ENCODE measurements around the gene HHIPL1. TPM values are rescaled to one million over a fixed set of nuclear protein-coding genes. Genes with fewer than 3 reads are reported as not detected.

HHIPL1 gene
- total RNA-seq, 1 experiment from 2014 or later: 0.06 TPM

DNA sequence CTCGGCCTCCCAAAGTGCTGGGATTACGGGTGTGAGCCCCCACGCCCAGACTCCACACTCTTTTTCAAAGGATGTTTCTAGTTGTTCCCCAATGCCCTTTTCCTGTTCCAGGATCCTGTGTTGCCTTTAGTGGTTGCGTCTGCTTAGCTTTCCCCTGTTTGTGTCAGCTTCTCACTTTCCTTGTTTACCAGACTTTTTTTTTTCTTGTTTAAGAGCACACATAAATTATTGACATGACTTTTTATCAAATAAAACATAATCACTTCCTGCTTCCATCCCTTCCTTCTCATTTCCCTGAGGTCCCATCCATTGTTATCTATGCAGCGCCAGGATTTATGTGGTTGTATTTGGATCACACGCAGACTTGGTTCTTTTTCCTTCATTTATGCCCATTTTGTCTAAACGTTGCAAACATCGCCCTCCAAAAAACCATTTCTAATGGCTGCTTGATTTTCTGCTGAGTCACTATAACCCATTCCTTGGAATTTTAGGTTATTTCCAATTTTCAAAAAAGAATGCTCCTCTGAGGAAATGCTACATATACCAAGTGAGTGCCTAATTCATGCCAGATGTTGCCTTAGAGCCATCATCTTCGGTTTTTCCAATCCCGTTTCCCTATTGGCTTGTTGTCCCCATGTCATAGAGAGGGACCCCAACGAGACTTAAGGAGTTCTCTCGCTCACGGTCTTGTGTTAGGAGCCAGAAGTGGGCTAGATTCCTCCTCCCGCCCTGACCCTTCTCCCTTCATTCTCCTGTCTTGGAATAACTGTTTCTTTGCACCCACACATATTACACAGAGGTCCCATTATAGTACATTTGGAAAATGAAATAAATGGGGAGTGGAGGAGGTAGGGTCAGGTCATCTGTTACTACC, 25.7 kb downstream of the HHIPL1 start:
- POLR2A ChIA-PET (ENCODE audit: low non-redundant PET): no interaction called here
- no TSS peak for BruUV-seq (replicated peaks)
- DNase-seq (ENCODE audit: low spot score): peak; percentile 64

DNA sequence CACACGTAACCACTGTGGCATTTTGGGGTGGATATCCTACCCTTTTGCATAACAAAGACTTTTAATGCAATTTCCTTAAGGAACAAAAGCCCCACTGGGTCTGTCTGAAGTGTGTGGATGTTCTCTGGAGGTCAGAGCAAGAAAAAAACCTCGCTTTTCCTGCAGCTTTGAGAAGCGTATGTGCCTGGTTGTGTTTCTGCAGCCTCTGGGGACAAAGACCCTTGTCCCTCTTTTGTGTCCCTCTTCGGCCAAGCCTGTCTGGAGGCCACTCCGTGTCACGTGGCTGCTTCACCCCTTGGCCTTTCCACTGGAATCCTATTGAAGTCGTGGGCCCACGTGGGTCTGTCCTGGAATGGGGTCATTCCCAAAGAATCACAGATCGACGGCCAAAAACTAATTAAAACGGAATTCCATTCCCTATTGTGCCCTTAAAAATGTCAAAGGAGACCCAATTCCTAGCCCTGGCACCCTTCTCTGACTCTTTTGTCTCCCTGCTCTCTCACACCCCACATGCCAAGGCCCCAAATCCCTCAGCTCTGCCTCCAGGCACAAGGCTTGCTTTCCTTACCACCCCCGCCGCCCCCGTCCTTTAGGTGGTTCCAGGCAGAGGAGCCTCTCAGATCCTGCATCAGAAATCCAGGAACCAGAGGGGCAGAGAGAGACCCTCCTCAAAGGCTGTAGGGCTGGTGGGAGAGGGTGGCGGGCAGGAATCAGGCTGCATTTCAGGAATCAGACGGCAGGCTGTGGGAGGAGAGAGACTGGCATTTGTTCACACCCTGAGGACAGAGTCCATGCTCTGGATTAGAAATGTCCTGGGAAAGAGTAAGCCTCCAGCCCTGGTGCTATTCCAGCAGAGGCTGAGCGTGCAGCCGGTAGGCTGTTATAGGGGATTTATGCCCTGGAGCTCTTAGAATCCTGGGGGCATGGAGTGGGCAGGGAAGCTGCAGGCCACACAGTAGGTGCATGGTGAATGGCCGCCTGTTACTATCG, 26.6 kb downstream of the HHIPL1 start:
- BruUV-seq (replicated peaks): no TSS peak
- CTCF ChIA-PET: no interaction called here
- Histone ChIP-seq H3K4me1 (ENCODE audit: insufficient read depth, low read length, poor library complexity, severe bottlenecking) (peaks cover 16% of the 10 kb centered on the region), H3K27ac (ENCODE audit: low read depth, low read length, poor library complexity, severe bottlenecking) (peak overlapping the region; percentile 10), H3K9me3 (ENCODE audit: low read depth, low read length, poor library complexity, severe bottlenecking) (no peaks in the 10 kb centered on the region), H3K36me3 (ENCODE audit: insufficient read depth, low read length, poor library complexity, severe bottlenecking) (no peaks in the 10 kb centered on the region), H3K4me3 (ENCODE audit: low read depth, low read length, poor library complexity, severe bottlenecking) (no peak overlapping the region), H3K27me3 (replicated peaks; ENCODE audit: insufficient read depth, low read depth, low read length, poor library complexity) (no peaks in the 10 kb centered on the region)
- no peak for DNase-seq (ENCODE audit: low spot score)
- intact Hi-C loops (cut with micrococcal nuclease; ENCODE audit: unreplicated experiment): no loop called here
- TF ChIP-seq EZH2 (IDR thresholded peaks at IDR 0.05; ENCODE audit: borderline replicate concordance, low read depth, low read length, poor library complexity, severe bottlenecking): no peak
- TF ChIP-seq, protein P1, sequence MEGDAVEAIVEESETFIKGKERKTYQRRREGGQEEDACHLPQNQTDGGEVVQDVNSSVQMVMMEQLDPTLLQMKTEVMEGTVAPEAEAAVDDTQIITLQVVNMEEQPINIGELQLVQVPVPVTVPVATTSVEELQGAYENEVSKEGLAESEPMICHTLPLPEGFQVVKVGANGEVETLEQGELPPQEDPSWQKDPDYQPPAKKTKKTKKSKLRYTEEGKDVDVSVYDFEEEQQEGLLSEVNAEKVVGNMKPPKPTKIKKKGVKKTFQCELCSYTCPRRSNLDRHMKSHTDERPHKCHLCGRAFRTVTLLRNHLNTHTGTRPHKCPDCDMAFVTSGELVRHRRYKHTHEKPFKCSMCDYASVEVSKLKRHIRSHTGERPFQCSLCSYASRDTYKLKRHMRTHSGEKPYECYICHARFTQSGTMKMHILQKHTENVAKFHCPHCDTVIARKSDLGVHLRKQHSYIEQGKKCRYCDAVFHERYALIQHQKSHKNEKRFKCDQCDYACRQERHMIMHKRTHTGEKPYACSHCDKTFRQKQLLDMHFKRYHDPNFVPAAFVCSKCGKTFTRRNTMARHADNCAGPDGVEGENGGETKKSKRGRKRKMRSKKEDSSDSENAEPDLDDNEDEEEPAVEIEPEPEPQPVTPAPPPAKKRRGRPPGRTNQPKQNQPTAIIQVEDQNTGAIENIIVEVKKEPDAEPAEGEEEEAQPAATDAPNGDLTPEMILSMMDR (conservative IDR thresholded peaks at IDR 0.05; ENCODE audit: low read depth, low read length): no peak
- POLR2A ChIA-PET (ENCODE audit: low non-redundant PET): no interaction called here

More for the DNA sequence above, 25.7 kb downstream of the HHIPL1 start:
- Histone ChIP-seq H3K27me3 (replicated peaks; ENCODE audit: insufficient read depth, low read depth, low read length, poor library complexity) (no peaks in the 10 kb centered on the region), H3K4me1 (ENCODE audit: insufficient read depth, low read length, poor library complexity, severe bottlenecking) (peaks cover 16% of the 10 kb centered on the region), H3K4me3 (ENCODE audit: low read depth, low read length, poor library complexity, severe bottlenecking) (no peak overlapping the region), H3K9me3 (ENCODE audit: low read depth, low read length, poor library complexity, severe bottlenecking) (no peaks in the 10 kb centered on the region), H3K36me3 (ENCODE audit: insufficient read depth, low read length, poor library complexity, severe bottlenecking) (no peaks in the 10 kb centered on the region), H3K27ac (ENCODE audit: low read depth, low read length, poor library complexity, severe bottlenecking) (peak overlapping the region; percentile 10)
- CTCF ChIA-PET: no interaction called here
- no peak for TF ChIP-seq EZH2 (IDR thresholded peaks at IDR 0.05; ENCODE audit: borderline replicate concordance, low read depth, low read length, poor library complexity, severe bottlenecking)
- TF ChIP-seq, protein P1 (conservative IDR thresholded peaks at IDR 0.05; ENCODE audit: low read depth, low read length): no peak
- intact Hi-C loops (cut with micrococcal nuclease; ENCODE audit: unreplicated experiment): no loop called here

DNA sequence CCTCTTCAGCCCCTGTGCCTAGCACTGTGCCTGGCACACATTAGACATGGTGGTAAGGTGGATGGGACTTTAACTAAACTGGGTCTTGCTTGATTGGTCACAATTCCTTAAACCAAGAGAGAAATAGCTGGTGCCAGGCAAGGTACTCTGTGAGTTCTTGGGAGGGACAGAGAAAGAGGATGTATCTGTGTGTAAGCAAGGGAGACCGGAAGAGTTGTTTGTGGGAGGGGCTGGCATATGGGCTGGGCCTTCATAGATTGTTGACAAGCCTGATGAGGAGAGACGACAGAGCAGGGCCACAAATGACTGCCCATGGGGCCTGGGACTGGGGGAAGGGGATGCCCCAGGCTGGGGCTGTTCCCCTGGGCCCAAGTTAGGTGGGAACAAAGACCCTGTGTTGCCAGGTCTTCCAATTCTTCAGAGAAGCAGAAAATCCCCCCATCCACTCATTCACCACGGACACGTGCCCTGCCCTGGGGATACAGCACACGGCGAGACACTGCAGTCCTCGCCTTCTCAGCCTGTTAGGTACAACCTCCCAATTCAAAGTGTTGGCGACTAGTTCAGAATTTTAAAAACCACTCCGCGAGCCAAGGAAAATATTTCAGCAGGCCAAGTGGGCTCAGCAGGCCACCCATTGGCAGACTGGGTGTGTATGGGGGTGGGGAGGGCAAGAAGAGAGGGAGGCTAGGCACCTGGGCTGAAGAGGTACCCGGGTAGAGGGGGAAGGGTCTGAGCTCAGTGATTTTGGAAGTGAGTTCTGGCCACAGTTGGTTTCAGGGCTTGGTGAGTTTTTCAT, 27.8 kb downstream of the HHIPL1 start:
- Histone ChIP-seq H3K27ac (ENCODE audit: low read depth, low read length, poor library complexity, severe bottlenecking) (no peak overlapping the region), H3K4me3 (ENCODE audit: low read depth, low read length, poor library complexity, severe bottlenecking) (no peak overlapping the region), H3K27me3 (replicated peaks; ENCODE audit: insufficient read depth, low read depth, low read length, poor library complexity) (no peaks in the 10 kb centered on the region), H3K36me3 (ENCODE audit: insufficient read depth, low read length, poor library complexity, severe bottlenecking) (no peaks in the 10 kb centered on the region), H3K9me3 (ENCODE audit: low read depth, low read length, poor library complexity, severe bottlenecking) (peaks cover 4% of the 10 kb centered on the region), H3K4me1 (ENCODE audit: insufficient read depth, low read length, poor library complexity, severe bottlenecking) (peaks cover 16% of the 10 kb centered on the region)
- TF ChIP-seq, protein P1 (conservative IDR thresholded peaks at IDR 0.05; ENCODE audit: low read depth, low read length): no peak
- TF ChIP-seq EZH2 (IDR thresholded peaks at IDR 0.05; ENCODE audit: borderline replicate concordance, low read depth, low read length, poor library complexity, severe bottlenecking): no peak
- no TSS peak for BruUV-seq (replicated peaks)
- ChIA-PET CTCF (no interaction called here), POLR2A (ENCODE audit: low non-redundant PET) (no interaction called here)
- no peak for DNase-seq (ENCODE audit: low spot score)
- intact Hi-C loops (cut with micrococcal nuclease; ENCODE audit: unreplicated experiment): no loop called here

All from A673 (cell line).